Muscle layer of colon (tissue), 2 donors: ENCODE data around the gene KRT3.

Experiments
- H3K27ac ChIP-seq: one replicate; pipeline ENCODE4 v1.7.0; 2013; ENCODE audit warnings: low read depth, mild to moderate bottlenecking, low read length, moderate library complexity
- H3K27me3 ChIP-seq, 2 donors: one replicate each; pipeline ENCODE4 v1.7.0; 2013; ENCODE audit warnings: low read length in 2 of 2, mild to moderate bottlenecking in 2 of 2; ENCODE audit not compliant: insufficient read depth in 2 of 2, control insufficient read depth in 1 of 2
- H3K36me3 ChIP-seq: one replicate; pipeline ENCODE4 v1.7.0; 2013; ENCODE audit warnings: mild to moderate bottlenecking, low read length; ENCODE audit not compliant: insufficient read depth
- H3K4me1 ChIP-seq: one replicate; pipeline ENCODE4 v1.7.0; 2013; ENCODE audit warnings: mild to moderate bottlenecking, low read length; ENCODE audit not compliant: insufficient read depth
- H3K4me3 ChIP-seq, 2 donors: one replicate each; pipeline ENCODE4 v1.7.0; 2013; ENCODE audit warnings: low read length in 2 of 2, low read depth in 1 of 2, mild to moderate bottlenecking in 1 of 2, moderate library complexity in 1 of 2
- H3K9ac ChIP-seq: one replicate; pipeline ENCODE4 v1.7.0; 2013; ENCODE audit warnings: low read length
- H3K9me3 ChIP-seq: one replicate; pipeline ENCODE4 v1.7.0; 2013; ENCODE audit warnings: mild to moderate bottlenecking, low read length
- donor health status: abdominal sarcoma.
- donor health status: Adenocarcinoma of cecum.

The KRT3 gene

DNA sequence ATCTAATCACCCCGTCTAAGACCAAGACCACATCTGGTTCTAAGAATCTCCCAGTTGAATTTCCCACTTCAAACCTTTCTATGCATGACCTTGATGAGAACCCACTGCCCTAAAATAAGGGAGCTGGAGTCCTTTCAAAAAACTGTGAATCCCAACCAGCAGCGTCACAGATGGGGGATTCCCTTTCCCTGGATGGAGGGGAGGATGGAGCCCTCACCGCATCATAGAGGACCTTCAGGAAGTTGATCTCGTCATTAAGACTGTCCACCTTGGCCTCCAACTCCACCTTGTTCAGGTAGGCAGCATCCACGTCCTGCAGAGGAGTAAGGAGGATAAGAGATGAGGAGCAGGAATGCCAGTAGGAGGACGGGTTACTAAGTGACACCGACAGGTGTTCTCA is 13.2 kb upstream of the KRT3 start:
- no peak overlapping the region for H3K4me3 ChIP-seq
- H3K27ac ChIP-seq = no peak overlapping the region
- no peak overlapping the region for H3K9ac ChIP-seq
- no peaks in the 10 kb centered on the region for H3K4me1 ChIP-seq
- no peaks in the 10 kb centered on the region for H3K27me3 ChIP-seq
- H3K36me3 ChIP-seq = no peaks in the 10 kb centered on the region
- no peaks in the 10 kb centered on the region for H3K9me3 ChIP-seq

GRCh38 chr12:52808573-52809160 is 12.8 kb upstream of the KRT3 start:
- Histone ChIP-seq H3K9me3 (no peaks in the 10 kb centered on the region), H3K9ac (no peak overlapping the region), H3K27me3 (no peaks in the 10 kb centered on the region), H3K4me3 (no peak overlapping the region), H3K4me1 (no peaks in the 10 kb centered on the region), H3K36me3 (no peaks in the 10 kb centered on the region), H3K27ac (no peak overlapping the region)

DNA sequence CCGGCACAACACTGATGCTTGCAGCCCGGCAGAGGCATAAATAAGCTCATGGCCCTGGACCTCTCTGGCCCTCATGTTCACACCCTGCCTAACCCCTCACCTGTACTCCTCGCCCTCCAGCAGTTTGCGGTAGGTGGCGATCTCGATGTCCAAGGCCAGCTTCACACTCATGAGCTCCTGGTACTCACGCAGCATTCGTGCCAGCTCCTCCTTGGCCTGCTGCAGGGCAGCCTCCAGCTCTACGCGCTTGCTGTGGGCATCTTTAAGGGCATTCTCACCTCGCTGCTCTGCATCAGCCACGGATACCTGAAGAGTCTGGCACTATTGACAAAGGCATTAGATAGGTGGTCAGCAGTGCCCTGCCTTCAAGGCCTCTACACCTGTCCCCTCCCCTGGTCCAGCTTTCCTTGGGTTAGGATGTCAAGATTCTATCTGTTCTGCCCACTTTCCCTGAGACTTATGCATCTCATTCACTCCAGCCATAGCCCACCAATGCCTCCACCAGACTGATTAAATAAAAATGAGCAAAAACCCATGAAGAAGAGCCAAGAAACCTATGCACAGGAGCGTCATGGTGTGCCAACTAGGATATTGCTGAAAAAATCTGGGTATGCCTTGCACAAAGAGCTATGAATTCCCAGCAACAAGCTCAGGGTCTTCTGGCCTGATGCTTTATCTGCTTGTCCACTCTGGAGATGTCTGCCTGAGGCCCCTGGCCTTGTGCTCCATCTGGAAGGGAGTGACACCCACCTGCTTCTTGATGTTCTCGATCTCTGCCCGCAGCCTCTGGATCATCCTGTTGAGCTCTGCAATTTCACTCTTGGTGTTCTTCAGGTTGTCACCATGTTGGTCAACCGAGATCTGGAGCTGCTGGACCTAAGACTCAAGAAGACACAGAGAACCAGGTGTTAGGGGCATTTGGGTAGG is 11.9 kb upstream of the KRT3 start:
- no peaks in the 10 kb centered on the region for H3K9me3 ChIP-seq
- no peaks in the 10 kb centered on the region for H3K27me3 ChIP-seq
- no peak overlapping the region for H3K4me3 ChIP-seq
- H3K36me3 ChIP-seq = no peaks in the 10 kb centered on the region
- H3K27ac ChIP-seq = no peak overlapping the region
- no peak overlapping the region for H3K9ac ChIP-seq
- H3K4me1 ChIP-seq = no peaks in the 10 kb centered on the region

GRCh38 chr12:52806821-52807543 is 11.1 kb upstream of the KRT3 start:
- H3K9me3 ChIP-seq = no peaks in the 10 kb centered on the region
- no peaks in the 10 kb centered on the region for H3K27me3 ChIP-seq
- H3K4me1 ChIP-seq = no peaks in the 10 kb centered on the region
- no peak overlapping the region for H3K27ac ChIP-seq
- no peak overlapping the region for H3K4me3 ChIP-seq
- H3K9ac ChIP-seq = no peak overlapping the region
- no peaks in the 10 kb centered on the region for H3K36me3 ChIP-seq

GRCh38 chr12:52806169-52806811 is 10.4 kb upstream of the KRT3 start:
- Histone ChIP-seq H3K27me3 (no peaks in the 10 kb centered on the region), H3K9me3 (no peaks in the 10 kb centered on the region), H3K4me3 (no peak overlapping the region), H3K4me1 (no peaks in the 10 kb centered on the region), H3K27ac (no peak overlapping the region), H3K9ac (no peak overlapping the region), H3K36me3 (no peaks in the 10 kb centered on the region)

- H3K9ac ChIP-seq = no peak overlapping the region
- no peaks in the 10 kb centered on the region for H3K4me1 ChIP-seq
- no peaks in the 10 kb centered on the region for H3K27me3 ChIP-seq
- no peak overlapping the region for H3K4me3 ChIP-seq
- no peaks in the 10 kb centered on the region for H3K36me3 ChIP-seq
- no peak overlapping the region for H3K27ac ChIP-seq
- H3K9me3 ChIP-seq = no peaks in the 10 kb centered on the region
Observed at GRCh38 chr12:52805739-52806138, 9.8 kb upstream of the KRT3 start.

- Histone ChIP-seq H3K4me3 (no peak overlapping the region), H3K9ac (no peak overlapping the region), H3K4me1 (no peaks in the 10 kb centered on the region), H3K27me3 (no peaks in the 10 kb centered on the region), H3K36me3 (no peaks in the 10 kb centered on the region), H3K27ac (no peak overlapping the region), H3K9me3 (no peaks in the 10 kb centered on the region)
Observed at GRCh38 chr12:52805000-52805399, 9.1 kb upstream of the KRT3 start.

DNA sequence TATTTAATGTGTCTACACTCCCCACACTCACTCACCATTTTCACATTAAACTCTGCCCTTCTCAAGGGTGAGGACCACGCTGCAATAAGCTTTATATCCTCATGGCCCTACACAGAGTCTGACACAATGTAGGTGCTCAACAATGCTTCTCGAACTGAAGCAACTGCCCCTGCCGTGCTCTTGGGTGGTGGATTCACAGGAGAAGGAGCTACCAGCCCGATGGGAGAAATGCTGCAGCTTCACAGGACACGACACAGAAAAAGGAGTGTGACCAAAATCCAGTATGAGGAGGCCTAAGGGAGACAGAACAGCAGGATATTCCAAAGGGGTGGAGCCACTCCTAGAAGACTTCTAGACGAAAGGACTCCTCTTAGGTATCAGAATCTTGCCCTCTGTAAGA is 6.5 kb upstream of the KRT3 start:
- Histone ChIP-seq H3K27ac (no peak overlapping the region), H3K36me3 (no peaks in the 10 kb centered on the region), H3K9ac (no peak overlapping the region), H3K27me3 (no peaks in the 10 kb centered on the region), H3K9me3 (no peaks in the 10 kb centered on the region), H3K4me1 (no peaks in the 10 kb centered on the region), H3K4me3 (no peak overlapping the region)

- H3K4me3 ChIP-seq = no peak overlapping the region
- H3K36me3 ChIP-seq = no peaks in the 10 kb centered on the region
- no peak overlapping the region for H3K9ac ChIP-seq
- H3K9me3 ChIP-seq = no peaks in the 10 kb centered on the region
- no peaks in the 10 kb centered on the region for H3K4me1 ChIP-seq
- no peak overlapping the region for H3K27ac ChIP-seq
- no peaks in the 10 kb centered on the region for H3K27me3 ChIP-seq
Observed at GRCh38 chr12:52801773-52802172, 5.9 kb upstream of the KRT3 start.

- Histone ChIP-seq H3K27me3 (no peaks in the 10 kb centered on the region), H3K4me1 (no peaks in the 10 kb centered on the region), H3K4me3 (no peak overlapping the region), H3K27ac (no peak overlapping the region), H3K36me3 (no peaks in the 10 kb centered on the region), H3K9me3 (no peaks in the 10 kb centered on the region), H3K9ac (no peak overlapping the region)
Observed at GRCh38 chr12:52800259-52800917, 4.5 kb upstream of the KRT3 start.
